ENCODE data around the gene FSD1.
"Not testable (repeated sequence)": the region's sequence is repeated elsewhere in the genome, so short reads cannot be mapped to it uniquely, and the experiment has no call there.

The FSD1 gene

GRCh38 chr19:4346020-4346383 lies 41.6 kb downstream of the FSD1 start:
- DNase-seq, result no peak

DNA sequence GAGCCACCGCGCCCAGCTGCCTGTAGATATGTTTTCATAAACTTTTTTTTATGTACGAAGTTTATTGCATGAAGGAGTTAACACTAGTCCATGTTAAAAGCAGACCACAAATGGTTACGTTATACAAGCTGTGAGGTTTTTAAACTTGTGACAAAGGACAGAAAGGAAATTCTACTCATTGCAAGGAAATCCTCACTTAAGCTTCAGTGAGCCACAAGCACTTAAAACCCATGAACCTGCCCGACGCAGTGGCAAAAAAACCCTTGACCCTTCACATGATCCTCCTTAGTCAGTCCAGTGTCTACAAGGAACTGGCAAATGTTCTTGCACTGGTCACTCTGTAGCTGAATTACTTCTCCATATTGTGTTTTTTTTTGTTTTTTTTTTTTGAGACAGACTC lies 43.1 kb downstream of the FSD1 start:
- no peak for DNase-seq

DNA sequence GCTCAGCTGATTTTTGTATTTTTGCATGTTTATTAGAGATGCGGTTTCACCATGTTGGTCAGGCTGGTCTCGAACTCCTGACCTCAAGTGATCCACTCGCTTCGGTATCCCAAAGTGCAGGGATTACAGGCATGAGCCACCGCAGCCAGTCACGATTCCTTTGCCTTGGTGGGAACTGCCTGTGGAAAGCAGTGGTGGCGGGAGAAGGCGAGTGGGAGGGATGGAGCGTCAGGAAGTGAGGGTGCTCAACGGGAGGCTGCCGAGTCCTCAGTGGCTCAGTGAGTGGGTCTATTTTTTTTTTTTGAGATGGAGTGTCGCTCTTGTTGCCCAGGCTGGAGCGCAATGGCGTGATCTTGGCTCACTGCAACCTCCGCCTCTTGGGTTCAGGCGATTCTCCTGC lies 44.8 kb downstream of the FSD1 start:
- DNase-seq, result not testable (repeated sequence)

GRCh38 chr19:4350111-4350510 lies 45.7 kb downstream of the FSD1 start:
- no peak for DNase-seq

DNA sequence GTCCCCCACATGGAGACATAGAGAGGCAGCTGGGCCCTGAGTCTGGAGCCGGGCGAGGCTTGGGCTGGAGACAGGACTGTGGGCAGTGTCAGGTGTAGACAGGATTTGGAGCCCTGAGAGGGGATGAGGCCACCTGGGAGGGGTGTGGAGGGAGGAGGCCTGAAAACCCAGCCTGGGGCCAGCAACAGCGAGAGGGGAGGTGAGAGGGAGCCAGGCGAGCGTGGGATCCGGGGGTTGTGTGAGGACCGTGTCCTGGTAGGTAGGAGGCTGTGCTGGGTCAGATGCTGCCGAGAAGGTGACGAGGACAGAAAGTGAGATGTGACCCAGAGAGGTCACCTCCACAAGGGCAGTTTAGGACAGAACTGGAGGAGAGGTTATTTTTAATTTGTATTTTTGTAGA lies 46.3 kb downstream of the FSD1 start:
- no peak for DNase-seq

- peak; percentile 12 for DNase-seq
Observed at GRCh38 chr19:4352701-4353121, 48.3 kb downstream of the FSD1 start.

GRCh38 chr19:4354282-4354681 lies 49.9 kb downstream of the FSD1 start:
- DNase-seq, result no peak

DNA sequence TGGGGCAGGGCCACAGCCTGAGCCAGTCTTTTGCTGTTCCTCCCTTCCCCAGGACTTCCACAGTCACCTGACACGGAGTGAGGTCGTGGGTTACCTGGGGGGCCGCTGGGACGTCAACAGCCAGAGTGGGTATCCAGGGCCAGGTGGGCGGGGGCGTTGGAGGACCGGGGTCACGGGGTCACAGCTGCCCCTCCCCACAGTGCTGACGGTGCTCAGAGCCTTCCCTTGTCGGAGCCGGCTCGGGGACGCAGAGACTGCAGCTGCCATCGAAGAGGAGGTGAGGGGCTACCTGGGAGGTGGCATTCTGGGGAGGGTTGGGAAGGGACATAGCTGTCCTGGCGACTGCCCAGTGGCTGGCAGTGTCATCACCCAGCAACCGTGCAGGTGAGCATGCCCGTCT lies 50.5 kb downstream of the FSD1 start:
- DNase-seq, result no peak

GRCh38 chr19:4357095-4357797 lies 52.8 kb downstream of the FSD1 start:
- no peak for DNase-seq

GRCh38 chr19:4357921-4358326 lies 53.5 kb downstream of the FSD1 start:
- no peak for DNase-seq

DNA sequence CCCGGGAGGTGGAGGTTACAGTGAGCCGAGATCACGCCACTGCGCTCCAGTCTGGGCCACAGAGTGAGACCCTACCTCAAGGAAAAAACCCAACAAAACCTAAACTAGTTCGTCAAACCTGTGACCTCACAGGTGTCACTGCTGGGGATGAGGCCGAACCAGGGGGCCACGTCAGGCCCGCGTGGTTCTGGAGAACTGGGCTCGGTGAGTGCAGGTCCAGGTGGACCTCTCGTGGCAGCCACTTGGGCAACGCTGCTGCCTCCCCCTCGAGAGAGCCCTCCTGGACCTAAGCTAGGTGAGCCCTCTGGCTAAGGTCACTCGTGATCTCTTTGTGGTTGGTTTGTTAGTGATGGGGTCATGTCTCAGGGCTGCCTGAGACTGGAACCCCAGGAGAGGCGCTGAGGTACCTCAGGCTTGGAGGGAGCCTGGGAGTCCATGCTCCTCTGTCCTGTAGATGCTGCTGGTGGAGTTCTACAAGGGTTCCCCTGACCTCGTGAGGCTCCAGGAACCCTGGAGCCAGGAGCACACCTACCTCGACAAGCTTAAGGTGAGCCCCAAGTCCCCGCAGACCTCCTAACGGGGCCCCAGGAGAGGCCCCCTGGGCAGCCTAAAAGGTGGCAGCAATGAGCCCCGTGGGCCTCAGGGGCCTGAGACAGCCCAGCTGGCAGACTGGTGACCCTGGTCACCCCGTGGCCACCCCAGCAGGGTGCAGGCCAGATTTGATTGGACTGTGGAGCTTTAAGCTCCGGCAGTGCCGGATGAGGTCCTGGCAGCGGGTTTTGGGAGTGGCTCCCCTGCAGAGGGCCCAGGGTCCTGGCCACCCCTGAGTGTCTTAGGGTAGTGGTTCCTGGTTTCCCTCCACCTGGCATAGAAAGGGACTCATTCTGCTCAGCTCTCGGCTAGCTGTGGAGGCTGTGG lies 54.6 kb downstream of the FSD1 start:
- DNase-seq, result no peak

GRCh38 chr19:4359627-4360000 lies 55.2 kb downstream of the FSD1 start:
- no peak for DNase-seq

GRCh38 chr19:4360081-4360569 lies 55.7 kb downstream of the FSD1 start:
- DNase-seq, result no peak

DNA sequence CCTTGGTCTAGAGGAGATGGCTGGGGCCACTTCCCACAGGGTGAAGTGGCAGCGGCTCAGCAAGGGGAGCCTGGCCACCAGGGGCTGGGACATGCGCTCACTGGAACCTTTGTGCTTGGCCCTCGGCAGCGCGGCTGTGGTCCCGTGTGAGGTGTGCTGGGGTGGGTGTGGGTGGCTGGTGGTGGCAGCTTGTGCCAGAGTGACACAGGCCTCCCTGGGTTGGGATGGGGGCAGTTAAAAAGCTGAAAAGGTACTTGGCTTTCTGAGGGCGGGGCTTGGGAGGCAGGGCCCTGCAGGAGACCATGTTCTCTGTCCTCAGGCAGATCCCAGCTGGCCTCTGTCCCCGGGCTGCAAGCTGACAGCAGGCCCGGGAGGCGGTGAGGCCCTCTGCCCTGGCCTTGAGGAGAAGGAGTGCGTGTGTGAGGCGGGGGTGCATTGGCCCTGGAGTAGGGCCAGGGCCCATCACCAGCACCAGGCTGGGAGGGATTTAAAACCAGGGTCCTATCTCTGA lies 56.3 kb downstream of the FSD1 start:
- no peak for DNase-seq

DNA sequence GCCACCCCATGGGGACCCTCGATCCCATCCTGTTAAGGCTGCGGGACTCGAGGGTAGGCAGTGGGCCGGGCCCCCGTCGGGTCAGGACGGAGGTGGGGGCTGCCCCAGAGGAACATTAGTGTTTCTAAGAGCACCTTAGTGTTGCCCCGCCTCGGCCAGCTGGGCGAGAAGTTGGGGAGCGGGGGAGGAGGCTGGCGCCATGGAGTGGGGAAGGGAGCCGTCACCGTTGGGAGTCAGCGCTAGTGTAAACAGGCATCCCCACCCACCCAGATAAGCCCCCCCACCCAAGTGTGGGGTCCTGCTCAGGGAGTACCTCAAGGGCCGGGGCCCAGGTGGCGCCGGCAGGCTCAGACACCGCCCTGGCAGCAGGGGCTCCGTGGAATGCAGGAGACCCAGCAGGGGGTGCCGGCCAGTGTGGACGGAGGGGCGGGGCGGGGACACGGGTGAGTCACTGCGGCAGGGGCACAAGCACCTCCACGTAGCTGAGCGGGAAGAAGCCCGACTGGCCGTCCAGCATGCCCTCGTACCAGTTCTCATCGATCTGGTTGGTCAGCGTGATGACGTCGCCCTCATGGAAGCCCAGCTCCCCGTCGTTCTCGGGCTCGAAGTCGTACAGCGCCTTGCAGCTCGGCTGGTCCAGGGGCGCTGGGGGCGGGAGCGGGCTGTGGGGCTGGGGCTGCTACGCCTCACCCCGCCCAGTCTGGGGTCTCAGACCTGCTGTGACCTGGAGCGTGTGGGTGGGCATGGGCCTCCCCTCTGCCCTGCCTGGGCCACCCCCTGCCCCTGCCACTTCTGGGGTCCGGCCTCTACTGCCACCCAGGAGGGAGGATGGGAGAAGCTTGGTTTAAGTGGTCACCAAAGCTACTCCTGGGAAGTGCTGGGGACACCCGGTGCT lies 57.0 kb downstream of the FSD1 start:
- no peak for DNase-seq

DNA sequence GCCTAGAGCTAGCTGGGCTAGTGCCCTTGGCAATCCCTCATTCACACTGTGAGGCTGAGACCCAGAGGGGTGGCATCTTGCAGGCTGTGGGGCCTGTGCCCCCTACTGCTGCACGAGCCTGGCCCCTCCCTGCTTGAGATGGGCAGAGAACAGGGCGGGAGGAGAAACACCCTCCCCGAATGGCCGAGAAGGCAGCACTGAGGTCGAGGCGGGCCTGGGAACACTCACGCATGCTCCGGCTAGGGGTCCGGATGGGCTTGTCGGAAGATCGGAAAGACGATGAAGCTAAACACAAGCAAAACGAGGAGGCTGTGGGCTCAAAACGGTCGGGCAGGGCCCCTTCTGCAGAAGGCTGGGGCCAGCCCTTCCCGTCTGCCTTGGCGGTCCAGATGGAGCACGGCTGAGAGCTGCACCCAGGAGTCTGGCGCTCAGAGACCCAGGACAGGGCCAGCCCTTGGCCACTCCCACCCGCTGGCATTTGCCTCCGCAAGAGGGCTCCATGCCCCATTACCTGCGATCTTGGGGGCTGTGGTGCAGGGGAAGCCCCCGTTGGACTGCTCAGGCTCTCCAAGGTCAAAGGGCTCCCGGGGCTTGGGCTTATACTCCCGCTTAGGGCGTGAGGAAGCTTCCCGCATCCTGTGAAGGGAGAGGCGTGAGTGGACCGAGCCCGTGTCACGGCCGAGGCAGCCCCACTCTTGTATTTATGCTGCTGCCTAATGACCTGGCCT lies 57.9 kb downstream of the FSD1 start:
- no peak for DNase-seq

DNA sequence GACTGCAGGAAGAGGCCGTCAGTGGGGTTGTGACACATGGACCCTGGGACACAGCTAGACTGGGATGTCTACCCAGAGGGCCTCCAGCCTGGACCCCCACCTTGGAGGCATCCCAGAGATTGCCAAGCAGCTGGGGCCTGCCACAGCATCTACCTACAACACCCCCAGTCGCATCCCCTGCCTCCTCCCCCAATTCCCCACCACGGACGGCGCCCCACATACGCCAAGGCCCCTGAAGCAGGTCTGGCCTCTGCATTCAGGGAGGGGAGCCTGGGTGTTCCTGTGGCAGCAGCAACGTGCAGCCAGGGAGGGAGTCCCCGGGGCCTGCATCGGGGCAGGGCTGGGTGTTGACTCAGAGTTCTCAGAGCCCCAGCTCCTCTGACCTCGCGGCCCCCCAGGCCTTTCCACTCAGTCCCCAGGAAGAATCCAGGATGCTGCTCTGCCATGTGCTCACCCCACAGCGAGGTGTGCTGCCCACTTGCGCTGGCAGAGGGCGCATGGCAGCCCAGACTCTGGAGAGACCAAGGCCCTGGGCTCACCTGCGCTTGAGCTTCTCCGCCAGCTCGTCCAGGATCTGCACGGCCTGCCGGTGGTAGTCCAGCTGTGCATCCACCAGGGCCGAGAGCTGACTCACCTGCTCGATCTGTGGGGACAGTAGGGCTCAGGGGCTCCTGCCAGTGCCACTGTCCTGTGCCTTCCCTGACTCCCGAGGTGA lies 58.6 kb downstream of the FSD1 start:
- DNase-seq, result no peak

DNA sequence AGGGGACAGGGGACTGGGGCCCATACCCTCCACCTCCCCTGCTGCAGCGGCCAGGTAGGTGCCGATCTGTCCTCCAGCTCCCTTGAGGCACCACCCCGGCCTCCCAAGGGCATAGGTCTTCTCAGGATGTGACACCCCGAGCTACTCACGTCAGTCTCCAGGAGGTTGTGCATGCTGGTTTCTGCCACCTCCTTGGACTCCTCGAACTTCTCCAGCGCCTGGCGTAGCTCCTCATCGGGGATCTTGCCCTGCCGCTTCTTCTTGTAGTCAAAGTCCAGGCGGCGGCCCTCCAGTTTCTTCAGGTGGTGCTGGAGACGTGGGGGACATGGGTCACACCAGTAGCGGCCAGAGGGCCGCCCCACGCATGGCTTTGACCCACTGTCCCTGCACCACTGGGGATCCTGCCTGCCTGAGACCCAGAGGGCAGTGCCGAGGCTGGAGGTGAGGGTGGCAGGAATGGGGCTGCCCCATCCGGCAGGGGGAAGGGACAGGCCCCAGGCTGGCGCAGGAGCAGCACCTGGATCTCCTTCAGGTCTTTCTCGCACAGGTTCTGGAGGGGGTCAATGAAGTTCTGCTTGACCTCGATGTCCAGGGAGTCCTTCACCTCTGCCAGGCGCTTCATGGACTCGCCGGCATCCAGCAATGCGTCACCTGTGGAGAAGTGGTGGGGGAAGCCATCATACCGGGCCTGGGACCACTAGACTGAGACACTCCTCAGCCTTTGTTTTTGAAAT lies 59.3 kb downstream of the FSD1 start:
- no peak for DNase-seq

DNA sequence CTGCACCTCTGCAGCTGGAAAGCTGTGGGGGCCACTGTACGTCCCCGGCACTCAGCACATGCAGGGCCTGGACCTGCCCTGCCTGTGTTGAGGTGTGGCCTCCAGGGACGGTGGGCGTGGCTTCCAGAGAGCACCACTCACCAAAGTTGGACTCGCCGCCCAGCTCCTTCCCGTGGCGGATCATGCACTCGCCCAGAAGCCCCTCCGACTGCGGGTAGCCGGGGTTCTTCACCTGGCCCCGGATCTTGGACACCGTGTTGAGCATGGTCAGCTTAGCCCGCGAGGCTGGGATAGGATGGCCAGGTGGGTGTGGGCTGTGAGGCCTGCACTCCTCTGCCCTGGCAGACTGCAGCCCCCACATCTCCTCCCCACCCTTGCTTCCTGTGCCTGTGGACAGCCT lies 60.9 kb downstream of the FSD1 start:
- DNase-seq, result no peak

GRCh38 chr19:4365791-4366665 lies 61.6 kb downstream of the FSD1 start:
- no peak for DNase-seq

Data from NCI-H1694 treated with DMSO at 0.1 percent for 48 hours (cell line).